ENCODE data around the gene RUNX2. TPM values are rescaled to one million over a fixed set of nuclear protein-coding genes. Genes with fewer than 3 reads are reported as not detected.
A peak's percentile ranks its signal among the peaks of the same experiment; 100 is the strongest.

The RUNX2 gene
- polyA plus RNA-seq, 1 donor (not counting 4 experiments of a cell fraction or from before 2014, with no cell fraction given) = 1.4 TPM

- H3K4me1 ChIP-seq (ENCODE audit: control insufficient read depth, extremely low read depth, insufficient read depth, low read length) = peaks cover 24% of the 10 kb centered on the region
- no peaks in the 10 kb centered on the region for H3K36me3 ChIP-seq (ENCODE audit: control insufficient read depth in 2 of 2, extremely low read depth in 1 of 2, insufficient read depth in 2 of 2, low read length in 2 of 2)
- no peak overlapping the region for H3K9ac ChIP-seq (ENCODE audit: control insufficient read depth, extremely low read depth, insufficient read depth, low read length)
- H2AFZ ChIP-seq (ENCODE audit: control insufficient read depth, low read length) = no peak overlapping the region
- H3K79me2 ChIP-seq (ENCODE audit: control insufficient read depth, insufficient read depth, low read length) = no peaks in the 10 kb centered on the region
- no peak overlapping the region for H3K4me3 ChIP-seq (ENCODE audit: control insufficient read depth in 2 of 3, extremely low read depth in 1 of 3, insufficient read depth in 2 of 3, low read depth in 1 of 3, low read length in 3 of 3)
- no peaks in the 10 kb centered on the region for H3K9me1 ChIP-seq (ENCODE audit: control insufficient read depth, extremely low read depth, insufficient read depth, low read length)
- no peaks in the 10 kb centered on the region for H3K27me3 ChIP-seq (ENCODE audit: control insufficient read depth, extremely low read depth, insufficient read depth, low read length)
- no peak overlapping the region for H3K4me2 ChIP-seq (ENCODE audit: control insufficient read depth, extremely low read depth, insufficient read depth, low read depth, low read length)
- no peak for TF ChIP-seq EZH2 (IDR thresholded peaks at IDR 0.05; ENCODE audit: low read length)
- TF ChIP-seq CTCF (optimal IDR thresholded peaks at IDR 0.05 in 1 of 3, IDR thresholded peaks at IDR 0.05 in 1 of 3, conservative IDR thresholded peaks at IDR 0.05 in 1 of 3; ENCODE audit: extremely low read depth in 1 of 3, insufficient read depth in 2 of 3, low read length in 3 of 3) = no peak
- FAIRE-seq (no peak), DNase-seq (ENCODE audit: low read depth, low spot score) (no peak)
- dilution Hi-C loops (cut with MboI; ENCODE audit: extremely low pct_ligation_motif_present, low sequenced_read_pairs) = no loop called here
- no peaks in the 10 kb centered on the region for H4K20me1 ChIP-seq (ENCODE audit: control insufficient read depth, extremely low read depth, insufficient read depth, low read length)
- H3K9me3 ChIP-seq (ENCODE audit: control insufficient read depth, low read depth, low read length) = no peaks in the 10 kb centered on the region
- H3K27ac ChIP-seq (ENCODE audit: control insufficient read depth, insufficient read depth, low read length) = no peak overlapping the region
Observed at GRCh38 chr6:45584127-45584526, 256.0 kb downstream of the RUNX2 start.

GRCh38 chr6:45586216-45587171, 258.4 kb downstream of the RUNX2 start:
- H3K4me2 ChIP-seq (ENCODE audit: control insufficient read depth, extremely low read depth, insufficient read depth, low read depth, low read length) = peak overlapping the region; percentile 43

More at GRCh38 chr6:45586216-45587171, 258.4 kb downstream of the RUNX2 start:
- DNase-seq (ENCODE audit: low read depth, low spot score) = peak; percentile 90
- H3K36me3 ChIP-seq (ENCODE audit: control insufficient read depth in 2 of 2, extremely low read depth in 1 of 2, insufficient read depth in 2 of 2, low read length in 2 of 2) = no peaks in the 10 kb centered on the region
- no peak overlapping the region for H3K4me3 ChIP-seq (ENCODE audit: control insufficient read depth in 2 of 3, extremely low read depth in 1 of 3, insufficient read depth in 2 of 3, low read depth in 1 of 3, low read length in 3 of 3)
- H3K27me3 ChIP-seq (ENCODE audit: control insufficient read depth, extremely low read depth, insufficient read depth, low read length) = no peaks in the 10 kb centered on the region
- peaks cover 47% of the 10 kb centered on the region for H3K4me1 ChIP-seq (ENCODE audit: control insufficient read depth, extremely low read depth, insufficient read depth, low read length)
- TF ChIP-seq EZH2 (IDR thresholded peaks at IDR 0.05; ENCODE audit: low read length) = no peak
- no peak for TF ChIP-seq CTCF (optimal IDR thresholded peaks at IDR 0.05 in 1 of 3, IDR thresholded peaks at IDR 0.05 in 1 of 3, conservative IDR thresholded peaks at IDR 0.05 in 1 of 3; ENCODE audit: extremely low read depth in 1 of 3, insufficient read depth in 2 of 3, low read length in 3 of 3)
- no peaks in the 10 kb centered on the region for H4K20me1 ChIP-seq (ENCODE audit: control insufficient read depth, extremely low read depth, insufficient read depth, low read length)
- no peaks in the 10 kb centered on the region for H3K79me2 ChIP-seq (ENCODE audit: control insufficient read depth, insufficient read depth, low read length)
- peak; percentile 89 for FAIRE-seq
- no peaks in the 10 kb centered on the region for H3K9me3 ChIP-seq (ENCODE audit: control insufficient read depth, low read depth, low read length)
- dilution Hi-C loops (cut with MboI; ENCODE audit: extremely low pct_ligation_motif_present, low sequenced_read_pairs) = no loop called here
- H2AFZ ChIP-seq (ENCODE audit: control insufficient read depth, low read length) = no peak overlapping the region
- H3K9ac ChIP-seq (ENCODE audit: control insufficient read depth, extremely low read depth, insufficient read depth, low read length) = no peak overlapping the region
- peak overlapping the region; percentile 65 for H3K27ac ChIP-seq (ENCODE audit: control insufficient read depth, insufficient read depth, low read length)
- no peaks in the 10 kb centered on the region for H3K9me1 ChIP-seq (ENCODE audit: control insufficient read depth, extremely low read depth, insufficient read depth, low read length)
